Activated naive CD4-positive, alpha-beta T cell treated with anti-CD3 and anti-CD28 coated beads for 36 hours (primary cell): ENCODE results near the gene SCN8A. TPM values are rescaled to one million over a fixed set of nuclear protein-coding genes. Genes with fewer than 3 reads are reported as not detected.

ENCODE experiments used
- CTCF ChIA-PET: fragments of 350-600 bp; sonication (Branson Sonifier 250); formaldehyde crosslinking; loops from one replicate; lab custom pipeline; 2021; ENCODE audit warnings: antibody characterized with exemption; lab: Charles Lee
- DNase-seq: peaks from one replicate; pipeline ENCODE4 v3.0.0-alpha.2; 2020
- H3K27ac Mint-ChIP-seq: one replicate; pipeline ENCODE4 v1.8.0; 2021; ENCODE audit warnings: mild to moderate bottlenecking, mixed read lengths
- H3K27me3 Mint-ChIP-seq: one replicate; pipeline ENCODE4 v1.8.0; 2021; ENCODE audit warnings: low read depth, mixed read lengths
- H3K36me3 Mint-ChIP-seq: one replicate; pipeline ENCODE4 v1.8.0; 2021; ENCODE audit warnings: low read depth, mixed read lengths
- H3K4me1 Mint-ChIP-seq: one replicate; pipeline ENCODE4 v1.8.0; 2021; ENCODE audit warnings: low read depth, mixed read lengths
- H3K4me3 Mint-ChIP-seq: one replicate; pipeline ENCODE4 v1.8.0; 2021; ENCODE audit warnings: mild to moderate bottlenecking, moderate library complexity, mixed read lengths
- H3K9me3 Mint-ChIP-seq: one replicate; pipeline ENCODE4 v1.8.0; 2021; ENCODE audit warnings: mixed read lengths
- intact Hi-C: fragments of 100-400 bp; cut with micrococcal nuclease; formaldehyde crosslinking; loops from one replicate; pipeline ENCODE4 v1.15.1; 2023
- total RNA-seq, 2 experiments: library from RNA; stranded (reverse); gene quantifications; one replicate each; pipeline ENCODE4 v1.2.3, GENCODE V29; 2021

SCN8A gene
- total RNA-seq, 2 experiments from 2014 or later, result 0.42 to 0.50 TPM

- CTCF ChIA-PET, result interaction anchor here (1.3 to 1.6 kb wide), 2 partner anchors 12 to 39 kb away, joined by 5 to 7 read pairs; no protein-coding TSS in a partner anchor
- H3K36me3 Mint-ChIP-seq, result no peaks in the 10 kb centered on the region
- no peak overlapping the region for H3K27ac Mint-ChIP-seq
- peaks cover 31% of the 10 kb centered on the region for H3K27me3 Mint-ChIP-seq
- no peak for DNase-seq
- H3K4me1 Mint-ChIP-seq, result peaks cover 13% of the 10 kb centered on the region
- intact Hi-C loops, result no loop called here
- H3K4me3 Mint-ChIP-seq, result no peak overlapping the region
- H3K9me3 Mint-ChIP-seq, result no peaks in the 10 kb centered on the region
Observed at GRCh38 chr12:51836041-51836826, 245.2 kb downstream of the SCN8A start.

- H3K4me1 Mint-ChIP-seq, result peaks cover 13% of the 10 kb centered on the region
- intact Hi-C loops, result no loop called here
- H3K27ac Mint-ChIP-seq, result no peak overlapping the region
- H3K9me3 Mint-ChIP-seq, result no peaks in the 10 kb centered on the region
- H3K4me3 Mint-ChIP-seq, result no peak overlapping the region
- CTCF ChIA-PET, result interaction anchor here (1.3 to 1.6 kb wide), 2 partner anchors 13 to 39 kb away, joined by 5 to 7 read pairs; no protein-coding TSS in a partner anchor
- H3K27me3 Mint-ChIP-seq, result peaks cover 31% of the 10 kb centered on the region
- no peak for DNase-seq
- H3K36me3 Mint-ChIP-seq, result no peaks in the 10 kb centered on the region
Observed at GRCh38 chr12:51836827-51837173, 245.8 kb downstream of the SCN8A start.

GRCh38 chr12:51837286-51837685, 246.3 kb downstream of the SCN8A start:
- Mint-ChIP-seq H3K36me3 (no peaks in the 10 kb centered on the region), H3K9me3 (no peaks in the 10 kb centered on the region), H3K27me3 (peaks cover 32% of the 10 kb centered on the region), H3K27ac (no peak overlapping the region), H3K4me1 (peaks cover 12% of the 10 kb centered on the region), H3K4me3 (no peak overlapping the region)
- CTCF ChIA-PET, result interaction anchor here (1.3 to 1.6 kb wide), 2 partner anchors 13 to 38 kb away, joined by 5 to 7 read pairs; no protein-coding TSS in a partner anchor
- no peak for DNase-seq
- intact Hi-C loops, result no loop called here

GRCh38 chr12:51838036-51838435, 247.0 kb downstream of the SCN8A start:
- H3K4me1 Mint-ChIP-seq, result peaks cover 5% of the 10 kb centered on the region
- CTCF ChIA-PET, result interaction anchor here (1.6 kb wide), 1 partner anchor 37 kb away, joined by 5 read pairs; no protein-coding TSS in a partner anchor
- no peak overlapping the region for H3K27ac Mint-ChIP-seq
- no peaks in the 10 kb centered on the region for H3K36me3 Mint-ChIP-seq
- intact Hi-C loops, result no loop called here
- no peak for DNase-seq
- peaks cover 28% of the 10 kb centered on the region for H3K27me3 Mint-ChIP-seq
- no peaks in the 10 kb centered on the region for H3K9me3 Mint-ChIP-seq
- H3K4me3 Mint-ChIP-seq, result no peak overlapping the region

GRCh38 chr12:51838762-51839161, 247.7 kb downstream of the SCN8A start:
- intact Hi-C loops, result no loop called here

GRCh38 chr12:51839310-51839947, 248.4 kb downstream of the SCN8A start:
- CTCF ChIA-PET, result interaction anchor here (1.4 kb wide), 1 partner anchor 15 kb away, joined by 6 read pairs; no protein-coding TSS in a partner anchor
- Mint-ChIP-seq H3K27ac (no peak overlapping the region), H3K4me3 (no peak overlapping the region)

More at GRCh38 chr12:51838762-51839161, 247.7 kb downstream of the SCN8A start:
- Mint-ChIP-seq H3K27ac (no peak overlapping the region), H3K4me3 (no peak overlapping the region), H3K9me3 (no peaks in the 10 kb centered on the region), H3K27me3 (peaks cover 24% of the 10 kb centered on the region), H3K36me3 (no peaks in the 10 kb centered on the region), H3K4me1 (no peaks in the 10 kb centered on the region)
- DNase-seq, result no peak
- CTCF ChIA-PET, result interaction anchor here (1.4 kb wide), 1 partner anchor 14 kb away, joined by 6 read pairs; no protein-coding TSS in a partner anchor

GRCh38 chr12:51840966-51841365, 249.9 kb downstream of the SCN8A start:
- Mint-ChIP-seq H3K4me1 (peaks cover 1% of the 10 kb centered on the region), H3K27me3 (peaks cover 34% of the 10 kb centered on the region), H3K27ac (no peak overlapping the region), H3K36me3 (no peaks in the 10 kb centered on the region), H3K9me3 (no peaks in the 10 kb centered on the region), H3K4me3 (no peak overlapping the region)
- intact Hi-C loops, result no loop called here
- no peak for DNase-seq
- CTCF ChIA-PET, result no interaction called here

More at GRCh38 chr12:51839310-51839947, 248.4 kb downstream of the SCN8A start:
- peaks cover 27% of the 10 kb centered on the region for H3K27me3 Mint-ChIP-seq
- no peaks in the 10 kb centered on the region for H3K9me3 Mint-ChIP-seq
- H3K4me1 Mint-ChIP-seq, result no peaks in the 10 kb centered on the region
- no peak for DNase-seq
- H3K36me3 Mint-ChIP-seq, result no peaks in the 10 kb centered on the region
- intact Hi-C loops, result no loop called here

GRCh38 chr12:51841727-51842126, 250.7 kb downstream of the SCN8A start:
- Mint-ChIP-seq H3K36me3 (no peaks in the 10 kb centered on the region), H3K4me1 (peaks cover 6% of the 10 kb centered on the region), H3K9me3 (no peaks in the 10 kb centered on the region), H3K4me3 (no peak overlapping the region), H3K27ac (no peak overlapping the region), H3K27me3 (peaks cover 38% of the 10 kb centered on the region)
- CTCF ChIA-PET, result interaction anchor here (0.7 kb wide), 1 partner anchor 47 kb away, joined by 3 read pairs; no protein-coding TSS in a partner anchor
- intact Hi-C loops, result no loop called here
- no peak for DNase-seq

- intact Hi-C loops, result no loop called here
- peaks cover 41% of the 10 kb centered on the region for H3K27me3 Mint-ChIP-seq
- DNase-seq, result no peak
- CTCF ChIA-PET, result no interaction called here
- H3K4me3 Mint-ChIP-seq, result no peak overlapping the region
- H3K4me1 Mint-ChIP-seq, result peaks cover 10% of the 10 kb centered on the region
- H3K9me3 Mint-ChIP-seq, result no peaks in the 10 kb centered on the region
- no peak overlapping the region for H3K27ac Mint-ChIP-seq
- no peaks in the 10 kb centered on the region for H3K36me3 Mint-ChIP-seq
Observed at GRCh38 chr12:51844854-51845253, 253.8 kb downstream of the SCN8A start.

- no peak overlapping the region for H3K27ac Mint-ChIP-seq
- CTCF ChIA-PET, result no interaction called here
- H3K9me3 Mint-ChIP-seq, result no peaks in the 10 kb centered on the region
- intact Hi-C loops, result no loop called here
- H3K4me3 Mint-ChIP-seq, result no peak overlapping the region
- H3K4me1 Mint-ChIP-seq, result peaks cover 10% of the 10 kb centered on the region
- peaks cover 41% of the 10 kb centered on the region for H3K27me3 Mint-ChIP-seq
- DNase-seq, result no peak
- H3K36me3 Mint-ChIP-seq, result no peaks in the 10 kb centered on the region
Observed at GRCh38 chr12:51845482-51845881, 254.4 kb downstream of the SCN8A start.

- intact Hi-C loops, result no loop called here
- CTCF ChIA-PET, result no interaction called here
- Mint-ChIP-seq H3K27me3 (peaks cover 43% of the 10 kb centered on the region), H3K4me1 (peaks cover 15% of the 10 kb centered on the region), H3K9me3 (no peaks in the 10 kb centered on the region), H3K27ac (no peak overlapping the region), H3K36me3 (no peaks in the 10 kb centered on the region), H3K4me3 (peak overlapping the region; percentile 20)
- DNase-seq, result no peak
Observed at GRCh38 chr12:51846271-51846691, 255.2 kb downstream of the SCN8A start.

- CTCF ChIA-PET, result no interaction called here
- intact Hi-C loops, result loop anchor here (1.0 kb wide), 1 partner anchor 28 kb away; no protein-coding TSS in a partner anchor
Observed at GRCh38 chr12:51846911-51847642, 256.0 kb downstream of the SCN8A start.

More at GRCh38 chr12:51846911-51847642, 256.0 kb downstream of the SCN8A start:
- Mint-ChIP-seq H3K4me3 (peak overlapping the region; percentile 58), H3K27me3 (peaks cover 41% of the 10 kb centered on the region), H3K9me3 (no peaks in the 10 kb centered on the region), H3K36me3 (no peaks in the 10 kb centered on the region), H3K4me1 (peaks cover 15% of the 10 kb centered on the region), H3K27ac (no peak overlapping the region)
- peak; percentile 58 for DNase-seq
